Activated naive CD8-positive, alpha-beta T cell (primary cell): ENCODE data around the gene RARRES2.

Experiments used
- H3K27ac Mint-ChIP-seq: one replicate; pipeline ENCODE4 v1.8.0; 2021; ENCODE audit warnings: mixed read lengths
- H3K27me3 Mint-ChIP-seq: one replicate; pipeline ENCODE4 v1.8.0; 2021; ENCODE audit warnings: mixed read lengths
- H3K36me3 Mint-ChIP-seq: one replicate; pipeline ENCODE4 v1.8.0; 2021; ENCODE audit warnings: mixed read lengths
- H3K4me1 Mint-ChIP-seq: one replicate; pipeline ENCODE4 v1.8.0; 2021; ENCODE audit warnings: low read depth, mixed read lengths
- H3K4me3 Mint-ChIP-seq: one replicate; pipeline ENCODE4 v1.8.0; 2021; ENCODE audit warnings: mild to moderate bottlenecking, mixed read lengths
- H3K9me3 Mint-ChIP-seq: one replicate; pipeline ENCODE4 v1.8.0; 2021; ENCODE audit warnings: low read depth, mixed read lengths

RARRES2 gene

DNA sequence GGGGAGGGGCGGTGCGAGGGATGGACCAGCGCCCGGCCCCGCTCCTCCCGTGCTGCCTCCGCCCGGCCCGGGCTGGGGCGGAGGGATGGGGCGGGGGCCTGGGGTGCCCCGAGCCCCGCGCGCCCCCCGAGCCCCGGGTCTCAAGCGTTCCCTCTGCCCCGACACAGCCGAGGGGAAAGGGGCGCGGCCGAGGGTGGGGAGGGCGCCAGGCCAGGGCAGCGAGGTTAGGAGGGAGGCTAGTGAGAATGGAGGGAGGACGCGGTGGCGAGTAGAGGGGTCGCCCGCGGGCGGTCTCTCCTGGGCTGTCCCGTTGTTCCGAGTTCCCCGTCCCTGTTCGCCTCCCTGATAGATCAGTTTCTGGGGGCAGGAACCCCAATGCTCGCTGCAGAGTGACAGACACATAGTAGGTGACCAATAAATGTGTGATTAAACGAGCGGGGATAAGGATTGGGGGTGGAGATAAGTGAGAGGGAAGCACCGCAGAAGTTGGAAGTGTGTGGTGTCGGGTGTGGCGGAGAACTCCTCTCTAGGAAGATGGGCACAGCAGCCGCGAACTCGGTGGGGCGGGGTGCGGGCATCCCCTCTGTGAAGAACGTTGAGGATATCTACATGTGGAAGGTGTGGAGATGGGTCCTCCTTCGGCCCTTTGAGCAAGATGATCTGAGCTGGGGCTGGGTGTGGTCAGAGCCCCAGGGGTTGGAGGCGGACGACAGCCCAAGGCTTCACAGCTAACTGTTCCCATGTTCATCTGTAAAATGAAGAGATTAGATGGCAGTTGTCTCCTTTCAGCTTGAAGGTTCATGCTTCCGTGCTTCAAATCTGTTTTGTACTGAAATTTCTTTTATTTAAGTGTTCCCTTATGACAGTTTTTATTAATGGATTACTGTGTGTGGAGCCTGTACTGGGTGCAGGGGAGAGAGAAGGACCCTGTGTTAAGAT is 38.3 kb upstream of the RARRES2 start:
- Mint-ChIP-seq H3K36me3 (no peaks in the 10 kb centered on the region), H3K27ac (peak overlapping the region; percentile 6), H3K9me3 (no peaks in the 10 kb centered on the region), H3K4me3 (peak overlapping the region; percentile 90), H3K27me3 (no peaks in the 10 kb centered on the region), H3K4me1 (peaks cover 50% of the 10 kb centered on the region)

- H3K9me3 Mint-ChIP-seq = no peaks in the 10 kb centered on the region
- peaks cover 56% of the 10 kb centered on the region for H3K4me1 Mint-ChIP-seq
- peak within 1 kb of the TSS; percentile 81 for H3K27ac Mint-ChIP-seq
These were observed 37.5 kb upstream of the RARRES2 start, which contains the start of gene ZNF775 for GRCh38 chr7:150378853-150379440. TSS of gene ZNF775 (plus strand) at chr7:150379330. CDS start at chr7:150388471, 9,141 bp downstream.

DNA sequence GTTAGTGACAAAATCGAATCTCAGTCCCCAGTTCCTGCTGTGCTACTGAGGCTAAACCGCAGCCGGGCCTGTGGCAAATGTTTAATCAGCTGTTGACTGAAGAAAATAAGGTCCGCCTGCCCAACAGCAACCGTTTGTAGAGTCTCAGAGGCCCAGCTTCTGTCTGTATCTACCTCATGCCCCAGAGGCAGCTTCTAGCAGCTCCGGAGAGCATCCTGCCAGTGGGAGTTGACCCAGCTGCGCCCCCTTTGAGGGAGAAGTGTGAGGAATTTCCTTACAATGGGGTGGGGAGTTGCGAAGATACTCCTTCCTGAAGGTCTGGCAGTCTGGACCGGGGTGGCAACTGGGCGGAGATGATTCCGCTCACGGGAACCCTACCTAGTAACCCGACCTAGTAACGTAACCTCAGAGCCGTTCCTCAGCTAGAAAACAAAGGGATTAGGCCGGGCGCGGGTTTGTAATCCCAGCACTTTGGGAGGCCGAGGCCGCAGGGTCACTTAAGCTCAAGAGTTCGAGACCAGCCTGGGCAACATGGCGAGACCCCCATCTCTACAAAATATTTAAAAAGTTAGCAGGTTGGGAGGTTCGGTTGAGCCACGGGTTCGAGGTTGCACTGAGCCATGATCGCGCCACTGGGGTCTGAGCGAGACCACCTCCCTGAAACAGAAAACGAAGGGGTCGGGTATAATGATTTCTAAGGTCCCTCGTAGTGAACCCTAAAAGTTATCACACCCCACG is 36.9 kb upstream of the RARRES2 start:
- no peaks in the 10 kb centered on the region for H3K27me3 Mint-ChIP-seq
- no peaks in the 10 kb centered on the region for H3K9me3 Mint-ChIP-seq
- no peaks in the 10 kb centered on the region for H3K36me3 Mint-ChIP-seq
- H3K4me1 Mint-ChIP-seq = peaks cover 62% of the 10 kb centered on the region
- peak overlapping the region; percentile 81 for H3K27ac Mint-ChIP-seq
- H3K4me3 Mint-ChIP-seq = peak overlapping the region; percentile 82

More at GRCh38 chr7:150378853-150379440, 37.5 kb upstream of the RARRES2 start, which contains the start of gene ZNF775:
- Mint-ChIP-seq H3K36me3 (no peaks in the 10 kb centered on the region), H3K27me3 (no peaks in the 10 kb centered on the region), H3K4me3 (peak within 1 kb of the TSS; percentile 90)

DNA sequence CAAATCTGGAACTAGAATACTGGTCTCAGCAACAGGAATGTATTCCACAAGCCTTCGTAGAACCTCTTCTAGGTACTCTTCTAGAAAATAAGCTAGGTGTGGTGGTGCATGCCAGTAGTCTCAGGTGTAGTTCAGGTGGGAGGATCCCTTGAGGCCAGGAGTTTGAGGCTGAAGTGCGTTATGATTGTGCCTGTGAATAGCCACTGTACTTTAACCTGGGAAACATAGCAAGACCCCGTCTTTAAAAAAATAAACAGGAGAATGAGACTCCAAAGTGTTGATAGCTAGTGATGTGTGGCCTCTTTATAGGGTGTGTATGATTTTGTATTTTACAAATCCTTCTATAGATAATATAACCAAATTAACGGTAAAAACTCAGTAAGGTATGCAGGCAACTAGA is 36.2 kb upstream of the RARRES2 start:
- Mint-ChIP-seq H3K4me3 (peak overlapping the region; percentile 82), H3K36me3 (no peaks in the 10 kb centered on the region), H3K9me3 (no peaks in the 10 kb centered on the region), H3K27me3 (no peaks in the 10 kb centered on the region), H3K4me1 (peaks cover 66% of the 10 kb centered on the region), H3K27ac (peak overlapping the region; percentile 81)

DNA sequence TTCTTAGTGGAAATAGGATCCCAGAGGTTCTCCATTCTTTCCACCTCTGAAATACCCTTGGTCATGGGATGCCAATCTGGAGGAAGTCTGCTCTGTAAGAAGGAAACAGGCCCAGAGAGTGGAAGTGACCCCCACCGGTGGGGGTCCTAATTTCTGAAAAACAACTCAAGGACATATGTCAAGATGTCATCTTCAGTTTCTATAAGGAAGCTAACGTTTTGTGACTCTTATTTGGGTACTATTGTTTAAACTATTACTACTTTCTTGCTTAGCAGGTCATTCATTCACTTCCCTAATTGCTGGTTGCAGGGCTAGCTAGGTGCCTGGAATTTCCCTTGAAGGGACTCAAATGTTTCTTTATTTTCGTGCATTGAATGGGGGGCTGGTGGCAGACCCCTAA is 35.8 kb upstream of the RARRES2 start:
- H3K4me1 Mint-ChIP-seq = peaks cover 66% of the 10 kb centered on the region

GRCh38 chr7:150376560-150376959 is 35.1 kb upstream of the RARRES2 start:
- Mint-ChIP-seq H3K27me3 (no peaks in the 10 kb centered on the region), H3K27ac (peak overlapping the region; percentile 93), H3K9me3 (no peaks in the 10 kb centered on the region), H3K36me3 (no peaks in the 10 kb centered on the region), H3K4me1 (peaks cover 66% of the 10 kb centered on the region), H3K4me3 (peak overlapping the region; percentile 77)

More for the DNA sequence above, 35.8 kb upstream of the RARRES2 start:
- H3K4me3 Mint-ChIP-seq = peak overlapping the region; percentile 82
- no peaks in the 10 kb centered on the region for H3K36me3 Mint-ChIP-seq
- no peaks in the 10 kb centered on the region for H3K27me3 Mint-ChIP-seq
- peak overlapping the region; percentile 22 for H3K27ac Mint-ChIP-seq
- H3K9me3 Mint-ChIP-seq = no peaks in the 10 kb centered on the region

GRCh38 chr7:150375662-150376521 is 34.5 kb upstream of the RARRES2 start:
- Mint-ChIP-seq H3K27me3 (no peaks in the 10 kb centered on the region), H3K36me3 (no peaks in the 10 kb centered on the region), H3K27ac (peak overlapping the region; percentile 93), H3K4me3 (peak overlapping the region; percentile 77), H3K4me1 (peaks cover 66% of the 10 kb centered on the region), H3K9me3 (no peaks in the 10 kb centered on the region)

- H3K27me3 Mint-ChIP-seq = no peaks in the 10 kb centered on the region
- no peaks in the 10 kb centered on the region for H3K36me3 Mint-ChIP-seq
- peak overlapping the region; percentile 80 for H3K27ac Mint-ChIP-seq
- no peak overlapping the region for H3K4me3 Mint-ChIP-seq
- H3K9me3 Mint-ChIP-seq = no peaks in the 10 kb centered on the region
- peaks cover 64% of the 10 kb centered on the region for H3K4me1 Mint-ChIP-seq
These were observed 33.0 kb upstream of the RARRES2 start for GRCh38 chr7:150374472-150374871.

GRCh38 chr7:150374026-150374425 is 32.6 kb upstream of the RARRES2 start:
- Mint-ChIP-seq H3K9me3 (no peaks in the 10 kb centered on the region), H3K36me3 (no peaks in the 10 kb centered on the region), H3K4me1 (peaks cover 65% of the 10 kb centered on the region), H3K27ac (peak overlapping the region; percentile 80), H3K4me3 (no peak overlapping the region), H3K27me3 (no peaks in the 10 kb centered on the region)

GRCh38 chr7:150373049-150373801 is 31.8 kb upstream of the RARRES2 start:
- Mint-ChIP-seq H3K27me3 (no peaks in the 10 kb centered on the region), H3K36me3 (no peaks in the 10 kb centered on the region), H3K9me3 (no peaks in the 10 kb centered on the region), H3K4me1 (peaks cover 64% of the 10 kb centered on the region), H3K27ac (peak overlapping the region; percentile 72), H3K4me3 (no peak overlapping the region)

GRCh38 chr7:150372271-150373048 is 31.0 kb upstream of the RARRES2 start:
- Mint-ChIP-seq H3K4me1 (peaks cover 63% of the 10 kb centered on the region), H3K9me3 (no peaks in the 10 kb centered on the region), H3K36me3 (no peaks in the 10 kb centered on the region), H3K4me3 (no peak overlapping the region), H3K27me3 (no peaks in the 10 kb centered on the region), H3K27ac (peak overlapping the region; percentile 54)

DNA sequence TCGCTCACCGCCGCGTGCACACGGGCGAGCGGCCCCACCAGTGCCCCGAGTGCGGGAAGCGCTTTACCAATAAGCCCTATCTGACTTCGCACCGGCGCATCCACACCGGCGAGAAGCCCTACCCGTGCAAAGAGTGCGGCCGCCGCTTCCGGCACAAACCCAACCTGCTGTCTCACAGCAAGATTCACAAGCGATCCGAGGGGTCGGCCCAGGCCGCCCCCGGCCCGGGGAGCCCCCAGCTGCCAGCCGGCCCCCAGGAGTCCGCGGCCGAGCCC is 30.5 kb upstream of the RARRES2 start:
- Mint-ChIP-seq H3K4me3 (no peak overlapping the region), H3K4me1 (peaks cover 60% of the 10 kb centered on the region), H3K27me3 (no peaks in the 10 kb centered on the region), H3K36me3 (no peaks in the 10 kb centered on the region), H3K27ac (no peak overlapping the region), H3K9me3 (no peaks in the 10 kb centered on the region)
